Gastrocnemius medialis (tissue), 4 donors: Measurements from ENCODE around the gene HOXB5. TPM values are rescaled to one million over a fixed set of nuclear protein-coding genes. Genes with fewer than 3 reads are reported as not detected.

Experiments
- ATAC-seq, 2 donors: fragments of 150-250 bp; one replicate each; pipeline ENCODE4 v1.9.1; 2016
- DNase-seq, 2 donors: peaks; one replicate each; pipeline ENCODE4 v3.0.0-alpha.2; 2019
- H3K27ac ChIP-seq, 4 donors: fragments of 200-600 bp; sonication (generic); 1 replicate in 1 of 4; 2 replicates in 3 of 4; pipeline ENCODE4 v1.5.1; 2016 to 2018; ENCODE audit warnings: mild to moderate bottlenecking in 2 of 4, moderate library complexity in 1 of 4
- H3K27me3 ChIP-seq, 3 donors: fragments of 200-600 bp; sonication (generic) in 2 of 3; 1 replicate in 1 of 3; 2 replicates in 2 of 3; pipeline versions ENCODE4 v1.5.1 to v1.6.0; 2016 to 2019; ENCODE audit warnings: mild to moderate bottlenecking in 1 of 3, moderate library complexity in 1 of 3
- H3K36me3 ChIP-seq, 2 donors: fragments of 200-600 bp; sonication (generic) in 1 of 2; one replicate each; pipeline ENCODE4 v1.5.1; 2017 to 2018
- H3K4me1 ChIP-seq, 2 donors: fragments of 200-600 bp; sonication (generic) in 1 of 2; one replicate each; pipeline ENCODE4 v1.5.1; 2016 to 2017; ENCODE audit warnings: mild to moderate bottlenecking in 2 of 2
- H3K4me3 ChIP-seq, 4 donors: fragments of 200-600 bp; sonication (generic) in 3 of 4; 1 replicate in 1 of 4; 2 replicates in 3 of 4; pipeline ENCODE4 v1.5.1; 2016 to 2019; ENCODE audit warnings: mild to moderate bottlenecking in 2 of 4
- H3K9me3 ChIP-seq, 3 donors: fragments of 200-600 bp; sonication (generic) in 2 of 3; 1 replicate in 1 of 3; 2 replicates in 2 of 3; pipeline ENCODE4 v1.5.1; 2016 to 2019
- POLR2A ChIP-seq, 2 donors: fragments of 450-650 bp; IDR thresholded peaks; one replicate each; pipeline ENCODE4 v1.6.1; 2017; ENCODE audit warnings: antibody characterized with exemption in 2 of 2, mild to moderate bottlenecking in 2 of 2, moderate library complexity in 2 of 2
- in situ Hi-C, 4 donors: fragments of 200-750 bp; cut with MboI; loops; one replicate each; pipeline versions ENCODE4 v1.15.0 to v1.8.0; 2017; ENCODE audit warnings: low sequenced_read_pairs in 4 of 4
- intact Hi-C: fragments of 100-400 bp; cut with DNase I; formaldehyde crosslinking; loops from one replicate; pipeline ENCODE4 v1.15.1; 2023; ENCODE audit warnings: low total_unique reads
- total RNA-seq, 4 donors: library from RNA; depleted of rRNA; stranded (reverse); fragments of >200 nt; gene quantifications; one replicate each; pipeline versions ENCODE4 v1.1.0 to v1.2.3, GENCODE V29; 2016
- TF ChIP-seq, protein P1 (sequence below), 5 experiments: fragments of 450-650 bp in 3 of 5; fragments of 200-600 bp in 2 of 5; sonication (generic) in 2 of 5; IDR thresholded peaks in 4 of 5; conservative IDR thresholded peaks in 1 of 5; 1 replicate in 4 of 5; 2 replicates in 1 of 5; pipeline ENCODE4 v1.5.1; 2016 to 2019; ENCODE audit warnings: antibody characterized with exemption in 5 of 5, mild to moderate bottlenecking in 3 of 5, moderate library complexity in 3 of 5

HOXB5 gene
- total RNA-seq, 4 donors from 2014 or later, result not detected

DNA sequence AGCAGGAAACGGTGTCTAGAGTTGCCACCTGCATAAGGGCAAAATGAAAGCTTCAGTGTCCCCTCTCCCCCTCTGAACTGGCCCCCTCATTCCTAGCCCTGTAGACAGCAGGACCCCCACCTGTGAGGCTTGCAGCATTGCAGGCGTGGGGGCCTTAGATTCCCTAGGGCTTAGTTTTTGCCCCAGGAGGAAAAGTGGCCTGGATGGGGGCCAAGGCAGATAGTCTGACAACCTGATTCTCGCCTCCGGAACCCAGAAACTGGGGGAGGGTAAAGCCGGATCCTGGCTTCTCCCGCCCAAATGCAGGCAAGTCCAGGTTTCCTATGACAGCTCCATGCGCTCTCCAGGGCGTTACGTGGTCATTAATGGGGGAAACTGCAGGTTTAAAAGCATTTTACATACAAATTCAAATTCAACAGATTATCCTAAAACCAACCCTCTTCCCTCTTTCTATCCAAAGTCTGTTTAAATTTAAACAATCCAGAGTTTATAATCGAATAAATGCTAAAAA, 11.9 kb upstream of the HOXB5 start:
- peaks cover 98 to 99% (median 98%) of the 10 kb centered on the region in 3 donors for H3K27me3 ChIP-seq

GRCh38 chr17:48604770-48605329, 11.3 kb upstream of the HOXB5 start, which contains the start of gene HOXB6:
HOXB6 (minus strand) TSS chr17:48604986; CDS start chr17:48598150, 6,836 bp downstream.
- intact Hi-C loops (no loop called here), in situ Hi-C loops (no loop called here)
- Histone ChIP-seq H3K36me3 (no peaks in the 10 kb centered on the region), H3K27me3 (peaks cover 97 to 98% (median 98%) of the 10 kb centered on the region in 3 donors), H3K27ac (peak within 1 kb of the TSS in 3 of 4 donors; percentile 43 to 66 (median 47)), H3K4me3 (peak within 1 kb of the TSS; percentile 35 to 46 (median 38)), H3K4me1 (peaks cover 0 to 1% of the 10 kb centered on the region in 2 donors), H3K9me3 (no peaks in the 10 kb centered on the region)
- TF ChIP-seq, protein P1, sequence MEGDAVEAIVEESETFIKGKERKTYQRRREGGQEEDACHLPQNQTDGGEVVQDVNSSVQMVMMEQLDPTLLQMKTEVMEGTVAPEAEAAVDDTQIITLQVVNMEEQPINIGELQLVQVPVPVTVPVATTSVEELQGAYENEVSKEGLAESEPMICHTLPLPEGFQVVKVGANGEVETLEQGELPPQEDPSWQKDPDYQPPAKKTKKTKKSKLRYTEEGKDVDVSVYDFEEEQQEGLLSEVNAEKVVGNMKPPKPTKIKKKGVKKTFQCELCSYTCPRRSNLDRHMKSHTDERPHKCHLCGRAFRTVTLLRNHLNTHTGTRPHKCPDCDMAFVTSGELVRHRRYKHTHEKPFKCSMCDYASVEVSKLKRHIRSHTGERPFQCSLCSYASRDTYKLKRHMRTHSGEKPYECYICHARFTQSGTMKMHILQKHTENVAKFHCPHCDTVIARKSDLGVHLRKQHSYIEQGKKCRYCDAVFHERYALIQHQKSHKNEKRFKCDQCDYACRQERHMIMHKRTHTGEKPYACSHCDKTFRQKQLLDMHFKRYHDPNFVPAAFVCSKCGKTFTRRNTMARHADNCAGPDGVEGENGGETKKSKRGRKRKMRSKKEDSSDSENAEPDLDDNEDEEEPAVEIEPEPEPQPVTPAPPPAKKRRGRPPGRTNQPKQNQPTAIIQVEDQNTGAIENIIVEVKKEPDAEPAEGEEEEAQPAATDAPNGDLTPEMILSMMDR (IDR thresholded peaks at IDR 0.05 in 4 of 5, conservative IDR thresholded peaks at IDR 0.05 in 1 of 5), result no peak
- TF ChIP-seq POLR2A (IDR thresholded peaks at IDR 0.05), result peak; percentile 14 to 28
- DNase-seq (no peak), ATAC-seq (no peak)

More for the DNA sequence above, 11.9 kb upstream of the HOXB5 start:
- Histone ChIP-seq H3K36me3 (no peaks in the 10 kb centered on the region), H3K4me1 (peaks cover 0 to 8% of the 10 kb centered on the region in 2 donors), H3K9me3 (no peaks in the 10 kb centered on the region), H3K4me3 (peak overlapping the region; percentile 35 to 46 (median 38)), H3K27ac (peak overlapping the region in 2 of 4 donors; percentile 43 to 66)
- no peak for DNase-seq
- no peak for TF ChIP-seq POLR2A (IDR thresholded peaks at IDR 0.05)
- TF ChIP-seq, protein P1 (IDR thresholded peaks at IDR 0.05 in 4 of 5, conservative IDR thresholded peaks at IDR 0.05 in 1 of 5), result no peak
- no peak for ATAC-seq
- intact Hi-C loops (no loop called here), in situ Hi-C loops (no loop called here)

GRCh38 chr17:48603959-48604769, 10.6 kb upstream of the HOXB5 start:
- no peak for TF ChIP-seq POLR2A (IDR thresholded peaks at IDR 0.05)
- TF ChIP-seq, protein P1 (IDR thresholded peaks at IDR 0.05 in 4 of 5, conservative IDR thresholded peaks at IDR 0.05 in 1 of 5), result no peak
- DNase-seq (no peak), ATAC-seq (no peak)
- Histone ChIP-seq H3K9me3 (no peaks in the 10 kb centered on the region), H3K4me3 (peak overlapping the region; percentile 35 to 46 (median 38)), H3K36me3 (no peaks in the 10 kb centered on the region), H3K4me1 (no peaks in the 10 kb centered on the region), H3K27ac (peak overlapping the region in 3 of 4 donors; percentile 43 to 66 (median 47)), H3K27me3 (peaks cover 96 to 98% (median 98%) of the 10 kb centered on the region in 3 donors)
- intact Hi-C loops, result no loop called here
- in situ Hi-C loops, result no loop called here

DNA sequence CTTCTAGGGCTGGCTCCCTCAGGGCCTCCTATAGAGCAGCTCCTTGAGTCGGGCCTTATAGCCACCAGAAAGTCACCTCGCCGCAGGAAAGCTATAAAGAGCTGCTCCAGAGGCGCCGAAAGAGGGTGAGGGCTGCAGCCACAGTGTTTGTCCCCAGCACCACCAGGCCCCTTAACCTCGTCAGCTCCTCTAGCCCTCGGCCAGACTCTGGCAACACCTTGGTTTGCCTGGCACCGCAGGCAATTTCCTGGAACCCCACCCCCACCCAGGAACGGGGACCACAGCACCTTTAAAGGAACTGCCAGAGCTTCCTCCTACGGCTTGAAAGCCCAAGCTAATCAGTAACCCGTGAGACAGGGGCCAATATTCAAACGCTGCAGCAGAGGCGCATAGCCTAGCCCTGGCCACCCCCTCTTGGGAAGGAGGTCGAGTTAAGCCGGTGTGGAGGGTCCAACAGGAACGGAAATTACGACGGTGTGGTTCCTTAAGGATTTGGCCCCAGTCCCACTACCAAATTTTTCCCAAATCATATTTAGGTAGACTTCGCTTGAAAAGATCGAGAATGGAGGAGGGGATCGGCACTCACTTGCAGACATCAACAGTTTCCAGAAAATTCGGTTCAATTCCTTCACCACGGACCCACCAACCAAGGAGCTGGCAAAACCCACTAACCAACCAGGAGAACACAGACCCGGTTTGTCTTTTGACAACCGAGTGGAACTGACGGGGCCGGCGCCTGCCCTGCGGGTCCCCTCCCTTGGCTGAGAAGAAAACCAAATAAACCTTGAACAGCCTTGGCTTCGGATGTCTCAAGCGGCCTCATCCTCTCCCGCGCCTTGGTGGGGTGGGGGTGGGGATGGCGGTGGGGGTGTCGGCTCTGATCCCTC, 8.2 kb upstream of the HOXB5 start:
- Histone ChIP-seq H3K9me3 (no peaks in the 10 kb centered on the region), H3K4me3 (peak overlapping the region in 1 of 4 donors; percentile 39), H3K27ac (no peak overlapping the region), H3K4me1 (peaks cover 3 to 11% of the 10 kb centered on the region in 2 donors), H3K36me3 (no peaks in the 10 kb centered on the region), H3K27me3 (peaks cover 95 to 98% (median 98%) of the 10 kb centered on the region in 3 donors)
- intact Hi-C loops (no loop called here), in situ Hi-C loops (no loop called here)
- TF ChIP-seq, protein P1 (IDR thresholded peaks at IDR 0.05 in 4 of 5, conservative IDR thresholded peaks at IDR 0.05 in 1 of 5), result no peak
- TF ChIP-seq POLR2A (IDR thresholded peaks at IDR 0.05), result no peak
- ATAC-seq (no peak), DNase-seq (no peak)
